HG03025 (cell line): ENCODE data around the gene CCDC187.
"Not testable (repeated sequence)": the region's sequence is repeated elsewhere in the genome, so short reads cannot be mapped to it uniquely, and the experiment has no call there.

Source experiments
- ATAC-seq: cut with Tn5 transposase; IDR thresholded peaks from one replicate; pipeline ENCODE4 v1.9.1; 2021; ENCODE audit warnings: mild to moderate bottlenecking, moderate library complexity; ENCODE audit not compliant: unreplicated experiment, low FRiP score

The CCDC187 gene

GRCh38 chr9:136303825-136304416 is at the start of gene CCDC187:
Gene CCDC187, minus strand, starts transcription at chr9:136304094. Its CDS starts 264 bp downstream, at chr9:136303830.
- ATAC-seq, result no peak

DNA sequence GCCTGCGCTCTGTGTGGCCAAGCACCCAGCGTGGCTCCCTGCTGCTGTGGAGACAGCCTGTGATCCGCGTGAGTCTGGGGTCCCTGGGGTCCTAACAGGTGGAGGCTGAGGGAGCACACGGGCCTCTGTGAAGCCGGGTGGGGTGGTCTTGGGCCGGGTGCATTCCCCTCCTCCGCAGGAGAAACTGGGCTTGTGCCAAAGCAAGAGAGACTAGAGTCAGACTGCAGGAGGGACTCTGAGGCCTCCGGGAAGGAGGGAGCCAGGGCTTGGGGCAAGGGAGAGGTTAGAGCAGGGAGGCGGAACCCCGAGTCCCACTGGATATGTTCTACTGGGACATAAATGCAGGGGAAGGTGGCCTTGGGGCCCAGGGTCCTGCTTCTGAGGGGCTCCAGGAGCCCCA is 49.2 kb upstream of the CCDC187 start:
- ATAC-seq, result no peak

DNA sequence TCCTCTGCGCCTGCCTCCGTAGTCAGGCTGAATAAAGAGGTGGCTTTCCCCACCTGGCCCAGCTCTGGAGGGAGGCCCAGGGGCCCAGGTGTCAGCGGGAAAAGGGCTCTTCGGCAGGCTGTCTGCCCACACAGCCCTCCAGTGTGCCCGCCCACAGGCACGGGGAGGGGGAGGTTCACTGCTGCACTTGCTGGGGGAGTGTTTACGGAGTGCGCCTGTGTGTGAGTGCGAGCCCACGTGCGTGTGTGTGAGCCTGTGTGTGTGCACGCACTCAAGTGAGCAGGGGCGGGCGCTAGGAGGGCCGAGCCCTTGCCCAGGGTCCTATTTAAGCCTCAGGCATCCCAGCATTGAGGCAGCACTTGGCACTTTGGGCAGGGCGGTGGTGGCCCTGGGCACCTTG is 48.8 kb upstream of the CCDC187 start:
- no peak for ATAC-seq

DNA sequence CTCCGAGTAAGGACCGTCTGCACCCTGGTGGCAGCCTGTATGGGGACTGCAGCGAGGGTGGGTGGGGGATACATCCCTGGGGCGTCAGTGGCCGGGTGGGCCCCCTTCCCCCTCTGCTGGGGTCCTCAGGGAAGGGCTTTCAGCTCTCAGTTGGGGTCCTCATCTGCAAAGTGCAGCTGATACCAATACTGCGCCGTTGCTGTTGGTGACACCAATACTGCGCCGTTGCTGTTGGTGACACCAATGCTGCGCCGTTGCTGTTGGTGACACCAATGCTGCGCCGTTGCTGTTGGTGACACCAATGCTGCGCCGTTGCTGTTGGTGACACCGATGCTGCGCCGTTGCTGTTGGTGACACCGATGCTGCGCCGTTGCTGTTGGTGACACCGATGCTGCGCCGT is 48.0 kb upstream of the CCDC187 start:
- not testable (repeated sequence) for ATAC-seq

DNA sequence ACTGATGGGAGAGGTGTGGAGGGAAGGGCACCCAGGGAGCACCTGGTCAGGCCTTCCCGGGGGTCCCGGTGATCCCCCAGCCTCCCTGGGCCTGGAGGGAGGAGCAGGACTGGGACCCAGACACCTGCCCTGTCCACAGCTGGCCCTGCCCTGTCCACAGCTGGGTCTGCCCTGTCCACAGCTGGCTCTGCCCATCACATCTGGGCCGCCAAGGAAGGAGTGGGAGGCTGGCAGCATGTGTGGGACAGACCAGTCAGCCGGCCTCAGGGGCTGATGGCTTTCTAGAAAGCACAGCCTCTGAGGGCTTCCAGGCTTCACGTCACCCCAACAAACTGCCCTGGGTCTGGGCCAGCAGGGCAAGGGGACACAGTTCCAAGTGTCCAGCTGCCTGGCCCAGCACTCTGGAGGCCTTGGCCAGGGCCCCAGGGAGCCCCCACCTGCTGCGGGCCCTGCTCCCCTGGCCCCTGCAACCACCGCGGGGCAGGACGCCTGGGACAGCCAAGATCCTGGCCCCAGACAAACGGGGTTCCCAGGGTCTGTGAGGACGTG is 47.4 kb upstream of the CCDC187 start:
- ATAC-seq, result no peak

GRCh38 chr9:136349546-136349945 is 45.7 kb upstream of the CCDC187 start:
- no peak for ATAC-seq

DNA sequence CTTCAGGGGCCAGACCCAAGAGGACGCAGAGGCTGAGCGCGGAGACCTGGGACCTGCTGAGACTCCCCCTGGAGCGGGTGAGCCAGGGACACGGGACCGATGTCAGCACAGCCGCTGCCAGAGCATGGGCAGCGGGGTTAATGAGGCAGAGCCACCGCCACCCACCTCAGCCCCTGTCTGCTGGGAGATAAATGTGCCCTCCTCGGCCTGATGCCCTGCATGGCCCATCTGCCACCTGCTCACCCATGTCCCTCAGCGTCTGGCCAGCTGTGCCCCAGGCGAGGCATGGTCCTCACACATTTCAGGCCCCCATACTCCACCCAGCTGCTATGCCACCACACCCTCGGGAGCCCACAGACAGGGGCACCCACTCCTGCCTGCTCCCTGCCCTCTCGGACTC is 44.8 kb upstream of the CCDC187 start:
- ATAC-seq, result no peak

GRCh38 chr9:136347472-136348256 is 43.8 kb upstream of the CCDC187 start:
- no peak for ATAC-seq

- ATAC-seq, result no peak
Measured at GRCh38 chr9:136346927-136347465, 43.1 kb upstream of the CCDC187 start.

DNA sequence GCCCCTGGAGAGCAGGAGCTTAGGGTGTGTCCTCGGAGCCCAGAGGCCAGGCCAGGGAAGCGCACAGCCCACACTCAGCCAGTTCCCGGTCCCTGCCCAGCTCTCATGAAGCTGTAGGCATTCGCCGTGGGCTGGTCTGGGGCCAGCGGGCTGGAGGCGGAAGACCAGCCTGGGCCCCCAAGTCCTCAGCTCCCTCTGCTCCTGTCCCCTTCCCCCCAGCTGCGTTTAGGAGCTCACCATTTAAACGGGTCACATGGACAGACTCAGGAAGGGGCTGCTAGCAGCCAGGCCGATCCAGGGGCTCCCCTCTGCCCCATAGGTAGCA is 42.2 kb upstream of the CCDC187 start:
- ATAC-seq, result no peak

GRCh38 chr9:136345281-136346156 is 41.6 kb upstream of the CCDC187 start:
- ATAC-seq, result no peak

GRCh38 chr9:136344544-136345280 is 40.8 kb upstream of the CCDC187 start:
- ATAC-seq, result no peak

DNA sequence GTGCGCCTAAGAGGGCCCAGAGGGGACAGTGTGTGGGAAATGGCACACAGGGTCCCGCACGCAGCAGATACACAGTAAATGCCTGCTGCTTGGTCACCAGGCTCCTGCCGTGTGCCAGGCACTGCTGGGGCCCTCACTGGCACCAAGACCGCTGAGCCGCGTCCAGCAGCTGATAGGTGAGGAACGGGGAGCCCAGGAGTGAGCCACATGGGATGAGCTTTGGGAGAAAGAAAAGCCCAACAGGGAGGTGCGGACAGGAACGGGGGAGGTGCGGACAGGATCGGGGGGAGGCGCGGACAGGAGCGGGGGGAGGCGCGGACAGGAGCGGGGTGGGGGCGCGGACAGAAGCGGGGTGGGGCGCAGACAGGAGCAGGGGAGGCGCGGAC is 40.0 kb upstream of the CCDC187 start:
- no peak for ATAC-seq

DNA sequence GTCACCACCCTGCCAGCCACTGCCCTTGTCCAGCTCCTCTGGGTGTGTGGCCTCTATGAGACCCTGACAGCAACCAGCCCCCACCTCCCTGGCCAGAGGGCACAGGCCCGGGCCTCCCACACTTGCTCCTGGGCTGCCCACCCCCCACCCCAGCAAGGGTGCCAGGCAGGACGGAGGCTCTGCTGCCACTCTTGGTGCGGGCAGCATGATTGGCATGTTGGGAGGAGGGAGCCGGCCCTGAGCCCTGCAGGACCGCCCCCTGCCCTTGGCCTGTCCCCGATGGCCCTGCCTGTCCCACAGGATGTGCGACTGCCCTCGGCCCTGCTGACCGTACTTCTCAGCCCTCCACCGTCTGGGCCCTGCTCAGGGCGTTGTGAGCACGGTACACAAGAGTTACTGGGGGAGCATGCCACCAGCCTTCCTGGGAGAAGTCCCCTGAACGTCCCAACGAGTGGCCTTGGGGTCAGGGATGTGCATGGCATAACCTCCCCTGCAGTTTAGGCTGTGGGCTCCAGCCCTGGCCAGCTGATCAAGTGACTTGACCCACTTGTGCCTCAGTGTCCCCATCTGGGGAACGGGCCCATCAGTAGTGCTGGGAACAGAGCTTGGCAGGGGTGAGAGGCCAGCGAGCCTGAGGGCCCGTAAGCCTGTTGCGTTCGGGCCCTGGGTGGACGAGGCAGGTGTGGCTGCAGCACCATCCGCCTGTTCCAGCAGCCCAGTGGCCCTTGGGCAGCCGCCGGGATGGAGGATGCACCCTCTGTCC is 39.4 kb upstream of the CCDC187 start:
- no peak for ATAC-seq

GRCh38 chr9:136342181-136343120 is 38.6 kb upstream of the CCDC187 start:
- ATAC-seq, result no peak

- no peak for ATAC-seq
Measured at GRCh38 chr9:136341769-136342168, 37.9 kb upstream of the CCDC187 start.

- no peak for ATAC-seq
Measured at GRCh38 chr9:136341042-136341655, 37.3 kb upstream of the CCDC187 start.
